ENCODE measurements around the gene PAQR4. TPM values are rescaled to one million over a fixed set of nuclear protein-coding genes. Genes with fewer than 3 reads are reported as not detected.

PAQR4 gene
- 11.8 TPM for total RNA-seq (ENCODE audit: unreplicated experiment)
- long read RNA-seq, transcript PAQR4-202 (3 exons, 2,793 nt): major isoform, 9 of 12 reads
- long read RNA-seq, partial matches to known transcripts: 0 of 12 reads
- long read RNA-seq, other reads (novel, unspliced or antisense): 2 of 12 reads

DNA sequence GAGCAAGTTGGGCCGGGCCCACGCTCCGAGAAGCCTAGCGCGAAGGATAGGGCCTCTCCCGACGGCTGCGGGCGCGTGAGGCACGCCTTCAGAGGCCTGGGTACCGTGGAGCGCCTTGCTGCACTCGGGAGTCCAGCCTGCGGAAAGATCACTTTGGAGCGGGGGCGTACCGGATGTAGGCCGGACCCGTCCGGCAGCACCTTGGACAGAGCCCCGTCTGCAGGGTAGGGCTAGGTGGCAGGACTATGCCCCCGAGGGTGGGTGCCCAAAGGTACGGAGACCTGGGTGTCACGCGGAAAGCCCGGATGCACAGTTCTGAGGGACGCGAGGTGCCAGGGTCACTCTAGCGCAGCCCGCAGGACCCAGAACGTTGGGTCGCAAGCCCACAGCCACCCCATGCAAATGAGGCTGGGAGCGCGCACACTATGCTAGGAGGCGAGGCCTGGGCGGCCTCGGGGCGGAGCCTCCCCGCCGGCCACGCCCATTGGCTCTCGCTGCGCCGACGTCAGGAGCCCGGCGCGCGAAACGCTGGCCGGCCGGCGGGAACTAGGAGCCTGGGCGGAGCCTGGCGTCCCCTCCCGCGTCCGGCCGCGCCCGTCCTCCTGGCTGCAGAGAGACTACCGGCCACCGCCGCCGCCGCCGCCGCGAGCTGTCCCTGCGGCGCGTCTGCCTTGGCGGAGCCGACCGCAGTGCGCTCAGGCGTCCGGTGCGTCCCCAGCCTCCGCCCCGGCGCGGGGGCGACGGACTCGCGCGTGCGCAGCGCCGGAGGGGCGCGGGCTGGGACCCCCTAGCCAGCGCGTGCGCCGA lies at the start of gene PAQR4:
Gene PAQR4 (plus strand): TSS at position 611 of the 807 bp plus-strand sequence. CDS start 327 bp downstream, outside the sequence.
- peak within 1 kb of the TSS; percentile 57 for H3K27ac Mint-ChIP-seq (ENCODE audit: unreplicated experiment)
- H3K4me1 Mint-ChIP-seq (ENCODE audit: unreplicated experiment): peaks cover 6% of the 10 kb centered on the region

DNA sequence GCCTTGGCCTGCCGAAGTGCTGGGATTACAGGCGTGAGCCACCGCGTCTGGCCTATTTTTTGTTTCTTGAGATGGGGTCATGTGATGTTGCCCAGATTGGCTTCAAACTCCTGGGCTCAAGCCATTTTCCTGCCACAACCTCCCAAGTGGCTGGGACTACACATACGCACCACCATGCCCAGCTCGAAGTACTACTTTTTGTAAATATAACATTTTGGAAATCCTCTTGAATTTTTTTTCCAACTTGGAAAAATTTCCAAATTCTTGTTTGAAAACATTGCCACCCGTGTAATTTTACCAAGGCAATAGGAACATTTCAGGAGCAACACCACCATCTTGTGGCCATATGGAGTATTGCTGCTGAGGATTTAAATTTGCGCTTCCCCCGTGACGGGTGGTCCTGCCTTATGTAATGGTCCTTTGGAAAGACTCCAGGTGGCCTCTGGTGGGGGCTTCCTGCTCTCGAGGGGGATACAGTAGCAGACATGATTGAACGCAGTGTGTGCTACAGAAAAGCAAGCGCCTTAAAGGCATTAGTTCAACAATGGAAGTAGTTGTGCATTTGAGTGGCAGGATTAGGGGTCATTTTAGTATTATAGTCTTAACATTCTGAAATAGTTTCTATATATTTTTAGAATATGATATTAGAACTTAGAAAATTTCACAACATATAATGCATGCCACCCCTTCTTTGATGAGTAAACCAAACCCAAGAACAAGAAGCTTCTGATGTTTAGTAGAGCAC lies 49.5 kb upstream of the PAQR4 start:
- Mint-ChIP-seq H3K27me3 (ENCODE audit: unreplicated experiment) (peaks cover 6% of the 10 kb centered on the region), H3K9me3 (ENCODE audit: unreplicated experiment) (no peaks in the 10 kb centered on the region), H3K4me1 (ENCODE audit: unreplicated experiment) (no peaks in the 10 kb centered on the region), H3K4me3 (ENCODE audit: unreplicated experiment) (peak overlapping the region; percentile 65), H3K27ac (ENCODE audit: unreplicated experiment) (peak overlapping the region; percentile 48), H3K36me3 (ENCODE audit: low read depth, unreplicated experiment) (no peaks in the 10 kb centered on the region)
- peak; percentile 50 for DNase-seq (ENCODE audit: low spot score)
- TF ChIP-seq, protein P1, sequence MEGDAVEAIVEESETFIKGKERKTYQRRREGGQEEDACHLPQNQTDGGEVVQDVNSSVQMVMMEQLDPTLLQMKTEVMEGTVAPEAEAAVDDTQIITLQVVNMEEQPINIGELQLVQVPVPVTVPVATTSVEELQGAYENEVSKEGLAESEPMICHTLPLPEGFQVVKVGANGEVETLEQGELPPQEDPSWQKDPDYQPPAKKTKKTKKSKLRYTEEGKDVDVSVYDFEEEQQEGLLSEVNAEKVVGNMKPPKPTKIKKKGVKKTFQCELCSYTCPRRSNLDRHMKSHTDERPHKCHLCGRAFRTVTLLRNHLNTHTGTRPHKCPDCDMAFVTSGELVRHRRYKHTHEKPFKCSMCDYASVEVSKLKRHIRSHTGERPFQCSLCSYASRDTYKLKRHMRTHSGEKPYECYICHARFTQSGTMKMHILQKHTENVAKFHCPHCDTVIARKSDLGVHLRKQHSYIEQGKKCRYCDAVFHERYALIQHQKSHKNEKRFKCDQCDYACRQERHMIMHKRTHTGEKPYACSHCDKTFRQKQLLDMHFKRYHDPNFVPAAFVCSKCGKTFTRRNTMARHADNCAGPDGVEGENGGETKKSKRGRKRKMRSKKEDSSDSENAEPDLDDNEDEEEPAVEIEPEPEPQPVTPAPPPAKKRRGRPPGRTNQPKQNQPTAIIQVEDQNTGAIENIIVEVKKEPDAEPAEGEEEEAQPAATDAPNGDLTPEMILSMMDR (IDR thresholded peaks at IDR 0.05; ENCODE audit: unreplicated experiment): peak; percentile 85

More for the DNA sequence above, at the start of gene PAQR4:
- peak; percentile 83 for DNase-seq (ENCODE audit: low spot score)
- H3K9me3 Mint-ChIP-seq (ENCODE audit: unreplicated experiment): no peaks in the 10 kb centered on the region
- H3K36me3 Mint-ChIP-seq (ENCODE audit: low read depth, unreplicated experiment): peaks cover 8% of the 10 kb centered on the region
- peaks cover 24% of the 10 kb centered on the region for H3K27me3 Mint-ChIP-seq (ENCODE audit: unreplicated experiment)
- TF ChIP-seq, protein P1 (IDR thresholded peaks at IDR 0.05; ENCODE audit: unreplicated experiment): no peak
- peak within 1 kb of the TSS; percentile 80 for H3K4me3 Mint-ChIP-seq (ENCODE audit: unreplicated experiment)

DNA sequence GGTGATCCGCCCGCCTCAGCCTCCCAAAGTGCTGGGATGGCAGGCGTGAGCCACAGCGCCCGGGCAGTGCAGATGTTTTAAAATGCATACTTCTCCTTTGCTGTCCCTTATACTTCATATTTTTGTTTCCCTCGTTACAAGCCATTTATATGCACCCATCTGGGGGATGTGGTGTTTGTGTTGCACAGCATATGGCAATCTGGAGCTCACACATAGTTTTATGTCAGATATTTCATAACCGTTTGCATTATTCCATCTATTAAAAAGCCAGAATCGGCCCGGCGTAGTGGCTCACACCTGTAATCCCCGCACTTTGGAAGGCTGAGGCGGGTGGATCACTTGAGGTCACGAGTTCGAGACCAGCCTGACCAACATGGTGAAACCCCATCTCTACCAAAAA lies 45.7 kb upstream of the PAQR4 start:
- Mint-ChIP-seq H3K27me3 (ENCODE audit: unreplicated experiment) (peaks cover 10% of the 10 kb centered on the region), H3K4me3 (ENCODE audit: unreplicated experiment) (no peak overlapping the region), H3K27ac (ENCODE audit: unreplicated experiment) (no peak overlapping the region), H3K36me3 (ENCODE audit: low read depth, unreplicated experiment) (peaks cover 17% of the 10 kb centered on the region), H3K4me1 (ENCODE audit: unreplicated experiment) (peaks cover 11% of the 10 kb centered on the region), H3K9me3 (ENCODE audit: unreplicated experiment) (no peaks in the 10 kb centered on the region)
- TF ChIP-seq, protein P1 (IDR thresholded peaks at IDR 0.05; ENCODE audit: unreplicated experiment): no peak
- no peak for DNase-seq (ENCODE audit: low spot score)

DNA sequence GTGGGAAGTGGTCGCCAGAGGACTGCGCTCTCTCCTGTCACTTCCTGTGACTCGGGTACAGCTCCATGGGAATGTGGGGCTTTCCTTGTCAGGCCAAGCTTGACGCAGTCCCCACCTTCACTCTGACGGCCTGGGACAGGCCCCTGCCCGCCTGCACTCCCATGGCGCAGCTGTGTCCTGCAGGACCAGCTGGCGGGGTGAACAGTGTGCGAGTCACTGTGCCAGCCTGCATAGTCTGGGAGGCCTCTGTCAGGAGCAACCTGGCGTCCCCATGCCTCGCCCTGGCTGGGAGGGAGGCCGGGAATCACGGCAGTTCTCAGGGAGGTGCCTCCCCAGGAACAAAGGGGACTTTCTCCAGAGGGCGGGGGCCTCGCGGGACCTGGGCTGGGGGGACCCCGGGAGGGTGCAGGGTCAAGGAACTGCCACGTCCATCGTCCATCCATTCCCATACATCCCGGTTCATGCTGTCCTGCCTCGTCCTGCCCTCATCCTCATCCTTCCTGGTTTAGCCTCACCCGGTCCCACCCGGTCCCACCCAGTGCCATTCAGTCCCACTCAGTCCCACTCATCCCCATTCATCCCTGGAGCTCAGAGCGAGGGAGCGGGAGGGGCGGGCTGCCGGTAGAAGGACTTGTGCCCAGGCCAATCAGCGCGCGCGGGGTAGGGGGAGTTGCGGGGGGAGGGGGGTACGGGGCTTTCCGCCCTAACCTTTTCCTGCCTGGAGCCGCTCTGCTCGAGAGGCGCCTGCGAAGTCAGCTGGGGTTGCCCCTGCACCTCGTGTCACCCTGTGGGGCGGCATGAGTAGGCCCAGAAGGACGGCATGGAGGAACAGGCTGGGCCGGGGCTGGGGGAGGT lies 44.0 kb upstream of the PAQR4 start:
- H3K27me3 Mint-ChIP-seq (ENCODE audit: unreplicated experiment): peaks cover 8% of the 10 kb centered on the region
- TF ChIP-seq, protein P1 (IDR thresholded peaks at IDR 0.05; ENCODE audit: unreplicated experiment): no peak
- no peaks in the 10 kb centered on the region for H3K9me3 Mint-ChIP-seq (ENCODE audit: unreplicated experiment)
- DNase-seq (ENCODE audit: low spot score): peak; percentile 54
- no peak overlapping the region for H3K27ac Mint-ChIP-seq (ENCODE audit: unreplicated experiment)
- peaks cover 11% of the 10 kb centered on the region for H3K4me1 Mint-ChIP-seq (ENCODE audit: unreplicated experiment)
- peaks cover 20% of the 10 kb centered on the region for H3K36me3 Mint-ChIP-seq (ENCODE audit: low read depth, unreplicated experiment)
- H3K4me3 Mint-ChIP-seq (ENCODE audit: unreplicated experiment): no peak overlapping the region
